ENCODE results near the gene SYNC.
A peak's percentile ranks its signal among the peaks of the same experiment; 100 is the strongest.
"Not testable (repeated sequence)": the region's sequence is repeated elsewhere in the genome, so short reads cannot be mapped to it uniquely, and the experiment has no call there.

The SYNC gene

GRCh38 chr1:32705516-32705915 is 2.9 kb upstream of the SYNC start:
- no peak overlapping the region for H3K4me3 ChIP-seq (ENCODE audit: control insufficient read depth, low read depth, low read length)
- no peak for DNase-seq (ENCODE audit: low read depth)
- no peak for TF ChIP-seq CTCF (IDR thresholded peaks at IDR 0.05; ENCODE audit: control insufficient read depth, insufficient read depth, low read depth, low read length, missing control alignments)

GRCh38 chr1:32703479-32704291 is 1.1 kb upstream of the SYNC start:
- no peak for TF ChIP-seq CTCF (IDR thresholded peaks at IDR 0.05; ENCODE audit: control insufficient read depth, insufficient read depth, low read depth, low read length, missing control alignments)
- DNase-seq (ENCODE audit: low read depth) = peak; percentile 94
- H3K4me3 ChIP-seq (ENCODE audit: control insufficient read depth, low read depth, low read length) = peak overlapping the region; percentile 81

GRCh38 chr1:32701951-32702598 is 495 bp downstream of the SYNC start:
- no peak for DNase-seq (ENCODE audit: low read depth)
- H3K4me3 ChIP-seq (ENCODE audit: control insufficient read depth, low read depth, low read length) = peak overlapping the region; percentile 81
- no peak for TF ChIP-seq CTCF (IDR thresholded peaks at IDR 0.05; ENCODE audit: control insufficient read depth, insufficient read depth, low read depth, low read length, missing control alignments)

GRCh38 chr1:32701421-32701911 is 1.1 kb downstream of the SYNC start:
- H3K4me3 ChIP-seq (ENCODE audit: control insufficient read depth, low read depth, low read length) = peak overlapping the region; percentile 81
- TF ChIP-seq CTCF (IDR thresholded peaks at IDR 0.05; ENCODE audit: control insufficient read depth, insufficient read depth, low read depth, low read length, missing control alignments) = no peak
- no peak for DNase-seq (ENCODE audit: low read depth)

- not testable (repeated sequence) for DNase-seq (ENCODE audit: low read depth); H3K4me3 ChIP-seq (ENCODE audit: control insufficient read depth, low read depth, low read length)
Measured at GRCh38 chr1:32696996-32697395, 5.6 kb downstream of the SYNC start.

- DNase-seq (ENCODE audit: low read depth) = no peak
- no peak for TF ChIP-seq CTCF (IDR thresholded peaks at IDR 0.05; ENCODE audit: control insufficient read depth, insufficient read depth, low read depth, low read length, missing control alignments)
- no peak overlapping the region for H3K4me3 ChIP-seq (ENCODE audit: control insufficient read depth, low read depth, low read length)
Measured at GRCh38 chr1:32696041-32696440, 6.5 kb downstream of the SYNC start.
